GM18909 (cell line): Measurements from ENCODE around the gene OPA1.
A peak's percentile ranks its signal among the peaks of the same experiment; 100 is the strongest.

Source experiments
- ATAC-seq: cut with Tn5 transposase; IDR thresholded peaks from one replicate; pipeline ENCODE4 v1.9.1; 2021; ENCODE audit warnings: mild to moderate bottlenecking; ENCODE audit not compliant: unreplicated experiment, poor library complexity

OPA1 gene

GRCh38 chr3:193693774-193694173 is 100.8 kb downstream of the OPA1 start:
- no peak for ATAC-seq

GRCh38 chr3:193701953-193702635 is 109.1 kb downstream of the OPA1 start:
- ATAC-seq, result peak; percentile 65

GRCh38 chr3:193702967-193703366 is 110.0 kb downstream of the OPA1 start:
- no peak for ATAC-seq

- ATAC-seq, result no peak
Observed at GRCh38 chr3:193704431-193704830, 111.4 kb downstream of the OPA1 start.

- ATAC-seq, result no peak
Observed at GRCh38 chr3:193708270-193708669, 115.3 kb downstream of the OPA1 start.

GRCh38 chr3:193710286-193711165 is 117.5 kb downstream of the OPA1 start:
- no peak for ATAC-seq

- no peak for ATAC-seq
Observed at GRCh38 chr3:193711166-193711485, 118.1 kb downstream of the OPA1 start.

GRCh38 chr3:193711523-193711963 is 118.5 kb downstream of the OPA1 start:
- ATAC-seq, result no peak

GRCh38 chr3:193711964-193712598 is 119.1 kb downstream of the OPA1 start:
- ATAC-seq, result no peak

- no peak for ATAC-seq
Observed at GRCh38 chr3:193712938-193713337, 119.9 kb downstream of the OPA1 start.

GRCh38 chr3:193714523-193715137 is 121.6 kb downstream of the OPA1 start:
- no peak for ATAC-seq

GRCh38 chr3:193716150-193716549 is 123.1 kb downstream of the OPA1 start:
- ATAC-seq, result no peak

GRCh38 chr3:193719735-193720134 is 126.7 kb downstream of the OPA1 start:
- no peak for ATAC-seq

- ATAC-seq, result no peak
Observed at GRCh38 chr3:193720169-193720568, 127.2 kb downstream of the OPA1 start.

- ATAC-seq, result no peak
Observed at GRCh38 chr3:193722566-193722965, 129.6 kb downstream of the OPA1 start.

GRCh38 chr3:193727089-193727488 is 134.1 kb downstream of the OPA1 start:
- no peak for ATAC-seq

- no peak for ATAC-seq
Observed at GRCh38 chr3:193728429-193729087, 135.6 kb downstream of the OPA1 start.

- ATAC-seq, result no peak
Observed at GRCh38 chr3:193729088-193729465, 136.1 kb downstream of the OPA1 start.

GRCh38 chr3:193729601-193730000 is 136.6 kb downstream of the OPA1 start:
- ATAC-seq, result no peak

- no peak for ATAC-seq
Observed at GRCh38 chr3:193730511-193730910, 137.5 kb downstream of the OPA1 start.
